HEK293 (cell line): ENCODE results near the gene MLIP.

Experiments
- PATZ1 ChIP-seq: fragments of 450-650 bp; formaldehyde crosslinking; IDR thresholded peaks from 2 replicates; pipeline ENCODE4 v1.5.1; 2016; ENCODE audit warnings: missing biosample characterization, missing genetic modification characterization
- ZBTB10 ChIP-seq: fragments of 450-650 bp; formaldehyde crosslinking; IDR thresholded peaks from 2 replicates; pipeline ENCODE4 v1.5.1; 2016; ENCODE audit warnings: missing biosample characterization, missing genetic modification characterization
- TF ChIP-seq, protein P1 (sequence below): fragments of 450-650 bp; formaldehyde crosslinking; IDR thresholded peaks from 2 replicates; pipeline ENCODE4 v1.5.1; 2016; ENCODE audit warnings: missing biosample characterization, missing genetic modification characterization
- TF ChIP-seq, protein P2 (sequence below): fragments of 450-650 bp; formaldehyde crosslinking; IDR thresholded peaks from 2 replicates; pipeline ENCODE4 v1.5.1; 2017; ENCODE audit warnings: missing biosample characterization, missing genetic modification characterization

DNA sequence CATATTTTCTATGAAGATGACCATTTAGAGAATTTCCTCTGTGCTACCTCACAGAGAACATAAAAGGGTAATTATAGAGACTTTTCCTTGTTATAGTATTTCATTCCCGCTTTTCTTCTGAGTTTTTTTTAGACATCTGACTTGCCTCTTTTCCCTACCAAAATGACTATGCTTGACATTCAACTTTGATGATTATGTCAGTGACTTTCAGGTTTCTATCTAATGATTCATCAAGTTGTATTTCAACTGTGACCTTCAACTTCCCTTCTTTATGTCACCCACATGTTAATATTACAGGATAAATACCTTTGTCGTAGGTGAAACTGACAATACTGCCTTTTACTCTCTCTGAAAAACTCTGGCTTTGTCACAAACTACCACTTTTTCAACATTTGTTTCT is 95.3 kb downstream of the MLIP start:
- TF ChIP-seq, protein P1, sequence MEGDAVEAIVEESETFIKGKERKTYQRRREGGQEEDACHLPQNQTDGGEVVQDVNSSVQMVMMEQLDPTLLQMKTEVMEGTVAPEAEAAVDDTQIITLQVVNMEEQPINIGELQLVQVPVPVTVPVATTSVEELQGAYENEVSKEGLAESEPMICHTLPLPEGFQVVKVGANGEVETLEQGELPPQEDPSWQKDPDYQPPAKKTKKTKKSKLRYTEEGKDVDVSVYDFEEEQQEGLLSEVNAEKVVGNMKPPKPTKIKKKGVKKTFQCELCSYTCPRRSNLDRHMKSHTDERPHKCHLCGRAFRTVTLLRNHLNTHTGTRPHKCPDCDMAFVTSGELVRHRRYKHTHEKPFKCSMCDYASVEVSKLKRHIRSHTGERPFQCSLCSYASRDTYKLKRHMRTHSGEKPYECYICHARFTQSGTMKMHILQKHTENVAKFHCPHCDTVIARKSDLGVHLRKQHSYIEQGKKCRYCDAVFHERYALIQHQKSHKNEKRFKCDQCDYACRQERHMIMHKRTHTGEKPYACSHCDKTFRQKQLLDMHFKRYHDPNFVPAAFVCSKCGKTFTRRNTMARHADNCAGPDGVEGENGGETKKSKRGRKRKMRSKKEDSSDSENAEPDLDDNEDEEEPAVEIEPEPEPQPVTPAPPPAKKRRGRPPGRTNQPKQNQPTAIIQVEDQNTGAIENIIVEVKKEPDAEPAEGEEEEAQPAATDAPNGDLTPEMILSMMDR = no peak
- no peak for TF ChIP-seq PATZ1 (tag by site-specific recombination)
- TF ChIP-seq ZBTB10 (tag by site-specific recombination) = no peak
- TF ChIP-seq, protein P2, sequence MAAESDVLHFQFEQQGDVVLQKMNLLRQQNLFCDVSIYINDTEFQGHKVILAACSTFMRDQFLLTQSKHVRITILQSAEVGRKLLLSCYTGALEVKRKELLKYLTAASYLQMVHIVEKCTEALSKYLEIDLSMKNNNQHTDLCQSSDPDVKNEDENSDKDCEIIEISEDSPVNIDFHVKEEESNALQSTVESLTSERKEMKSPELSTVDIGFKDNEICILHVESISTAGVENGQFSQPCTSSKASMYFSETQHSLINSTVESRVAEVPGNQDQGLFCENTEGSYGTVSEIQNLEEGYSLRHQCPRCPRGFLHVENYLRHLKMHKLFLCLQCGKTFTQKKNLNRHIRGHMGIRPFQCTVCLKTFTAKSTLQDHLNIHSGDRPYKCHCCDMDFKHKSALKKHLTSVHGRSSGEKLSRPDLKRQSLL (tag by site-specific recombination) = no peak
